Activated effector memory CD4-positive, alpha-beta T cell treated with Interleukin-2 at 50 U/mL for 16 hours (primary cell): ENCODE data around the gene DALRD3.

Experiments
- DNase-seq: peaks from one replicate; pipeline ENCODE4 v3.0.0-alpha.2; 2020

The DALRD3 gene

DNA sequence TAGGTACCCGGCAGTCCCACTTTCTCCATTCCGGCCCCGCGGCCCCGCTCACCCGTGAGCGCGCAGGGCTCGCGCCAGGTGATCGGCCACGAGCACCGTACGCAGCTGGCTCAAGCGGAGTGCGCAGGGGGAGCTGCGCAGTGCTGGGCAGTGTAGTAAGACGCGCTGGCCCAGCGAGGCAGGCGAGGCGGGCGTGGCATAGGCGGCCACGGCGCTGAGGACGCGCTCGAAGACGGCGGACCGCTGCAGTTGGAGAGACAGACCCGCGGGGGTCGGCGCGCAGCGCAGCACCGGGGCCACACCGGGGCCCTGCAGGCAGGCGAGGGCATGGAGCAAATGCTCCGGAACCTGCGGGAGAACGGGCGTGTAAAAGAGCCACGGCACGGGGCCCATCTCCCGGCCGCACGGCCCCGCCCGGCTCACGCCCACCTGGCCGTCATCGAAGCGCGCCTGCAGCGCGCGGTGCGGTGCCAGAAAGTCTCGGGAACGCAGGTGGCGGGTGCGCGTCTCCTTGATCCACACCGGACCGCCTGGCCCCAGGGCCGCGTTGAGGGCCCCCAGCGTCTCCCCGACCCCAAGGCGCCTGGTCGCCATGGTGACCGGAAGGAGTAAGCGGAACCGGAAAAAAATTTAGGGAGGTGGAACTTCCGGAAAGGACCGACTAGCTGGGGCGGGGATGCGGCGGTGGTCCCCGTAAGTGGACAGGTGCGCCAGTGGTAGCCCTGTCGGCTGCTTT, at the start of gene DALRD3:
Gene DALRD3 (minus strand): TSS at position 610 of the 736 bp plus-strand sequence. CDS start 16 bp downstream, at position 594.
- DNase-seq, result peak; percentile 43

DNA sequence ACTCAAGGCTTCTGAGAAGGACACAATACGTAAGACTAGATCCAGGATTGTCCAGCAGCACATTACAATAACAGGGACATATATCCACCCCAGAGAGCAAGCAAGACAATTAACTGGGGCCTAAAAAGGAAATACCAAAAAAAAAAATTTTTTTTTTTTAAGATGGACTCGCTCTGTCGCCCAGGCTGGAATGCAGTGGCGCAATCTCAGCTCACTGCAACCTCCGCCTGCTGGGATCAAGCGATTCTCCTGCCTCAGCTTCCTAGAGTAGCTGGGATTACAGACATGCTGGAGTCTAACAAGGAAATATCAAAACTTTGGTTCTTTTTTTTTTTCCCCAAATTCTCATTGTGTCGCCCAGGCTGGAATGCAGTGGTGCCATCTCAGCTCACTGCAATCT, 39.6 kb upstream of the DALRD3 start:
- DNase-seq, result no peak

- no peak for DNase-seq
Measured at GRCh38 chr3:49057268-49057667, 38.9 kb upstream of the DALRD3 start.

GRCh38 chr3:49054344-49054862, 36.0 kb upstream of the DALRD3 start:
- DNase-seq, result no peak

DNA sequence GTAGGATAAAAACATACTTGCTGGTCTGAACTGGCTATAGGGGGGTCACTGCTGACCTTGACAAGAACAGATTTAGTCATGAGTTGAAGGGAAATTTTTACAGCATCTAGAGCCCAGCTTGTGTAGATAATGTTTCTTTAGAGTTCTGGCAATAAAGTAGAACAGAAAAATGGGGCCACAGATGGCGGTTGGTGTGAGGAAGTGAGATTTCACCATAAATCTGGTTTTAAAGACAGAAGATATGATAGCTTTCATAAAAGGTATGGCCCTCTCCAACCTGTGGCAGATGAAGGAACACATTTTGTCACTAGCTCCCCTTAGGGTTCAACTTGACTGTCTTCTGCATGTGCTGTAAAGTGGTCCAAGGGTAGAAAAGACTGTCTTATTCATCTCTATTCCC, 35.2 kb upstream of the DALRD3 start:
- DNase-seq, result no peak

- no peak for DNase-seq
Measured at GRCh38 chr3:49035281-49035680, 16.9 kb upstream of the DALRD3 start.

GRCh38 chr3:49034650-49035049, 16.3 kb upstream of the DALRD3 start:
- DNase-seq, result no peak

GRCh38 chr3:49032646-49033304, 14.4 kb upstream of the DALRD3 start:
- DNase-seq, result no peak

GRCh38 chr3:49030321-49030720, 11.9 kb upstream of the DALRD3 start:
- DNase-seq, result no peak

DNA sequence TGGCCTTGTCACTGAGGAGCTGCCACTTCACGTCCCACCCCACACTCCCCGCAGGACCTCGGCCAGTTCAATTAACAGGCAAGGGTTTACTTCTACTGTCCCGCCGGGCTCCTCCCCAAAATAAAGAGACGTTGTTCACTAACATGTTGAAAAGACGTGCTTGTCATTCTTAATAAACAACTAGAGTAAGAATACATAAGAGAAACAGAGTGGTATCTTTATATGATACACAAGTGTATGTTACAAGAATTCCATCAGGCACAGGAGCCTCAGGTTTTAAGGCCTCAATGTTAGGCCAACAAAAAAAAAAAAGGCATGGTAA, 11.1 kb upstream of the DALRD3 start:
- no peak for DNase-seq

DNA sequence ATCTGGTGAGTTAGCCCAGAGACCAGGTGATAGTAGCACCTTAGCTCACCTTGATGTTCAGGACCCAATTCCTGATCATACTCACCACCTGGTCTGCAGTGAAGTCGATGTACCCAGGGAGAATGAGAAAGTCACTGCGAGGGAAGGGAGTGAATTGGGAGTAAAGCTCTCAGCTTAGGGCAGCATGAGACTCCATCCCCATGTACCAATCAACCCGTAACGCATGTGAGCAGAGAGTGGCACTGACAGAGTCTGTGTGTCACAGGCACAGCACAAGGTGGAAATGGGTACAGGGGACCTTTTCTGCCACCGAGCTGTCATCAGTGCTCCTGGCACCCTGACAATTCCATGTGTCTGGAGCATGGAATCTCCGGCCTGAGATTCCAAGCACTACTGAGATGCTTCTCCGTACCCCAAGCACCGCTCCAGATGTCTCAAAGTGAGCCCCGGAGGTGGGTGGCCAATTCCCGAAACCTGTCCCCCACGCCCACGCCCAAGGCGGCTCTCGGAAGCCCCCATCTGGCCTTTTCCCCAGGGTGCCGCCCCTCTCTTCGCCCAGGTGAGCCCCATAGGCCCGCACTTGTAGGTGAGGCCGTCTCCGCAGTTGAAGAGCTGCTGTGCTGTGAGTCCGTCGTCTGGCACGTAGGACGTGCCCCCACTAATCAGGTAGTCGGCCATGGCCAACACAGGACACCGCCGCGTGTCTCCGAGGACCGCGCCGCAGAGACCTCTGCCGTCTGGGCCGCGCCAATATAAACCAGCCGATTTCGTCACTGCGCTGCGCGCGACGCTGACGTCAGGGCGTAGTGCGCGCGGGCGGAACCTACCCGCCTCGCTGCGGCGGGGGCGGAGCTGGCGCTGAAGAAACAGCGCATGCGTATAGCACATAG, 10.5 kb upstream of the DALRD3 start, which contains the start of gene IMPDH2:
Gene IMPDH2 (minus strand): TSS at position 726 of the 890 bp plus-strand sequence. CDS start 48 bp downstream, at position 678.
- DNase-seq, result peak; percentile 87

GRCh38 chr3:49028298-49028672, 9.9 kb upstream of the DALRD3 start:
- no peak for DNase-seq

DNA sequence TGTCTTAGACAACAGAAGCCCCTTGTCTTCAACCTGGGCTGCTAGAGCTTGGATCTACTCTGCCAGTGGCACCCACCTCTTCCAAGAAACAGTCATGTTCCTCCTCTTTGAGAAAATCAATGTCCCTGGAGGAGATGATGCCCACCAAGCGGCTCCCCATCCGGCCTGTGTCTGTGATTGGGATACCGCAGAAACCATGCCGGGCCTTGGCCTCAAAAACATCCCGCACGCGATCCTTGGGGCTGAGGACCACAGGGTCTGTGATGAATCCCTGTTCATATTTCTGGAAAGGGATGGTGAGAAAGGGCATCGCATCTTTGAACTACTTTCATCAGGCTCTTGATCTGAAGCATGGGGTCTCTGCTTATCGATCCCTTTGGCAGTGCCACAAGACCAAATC, 9.3 kb upstream of the DALRD3 start:
- no peak for DNase-seq

GRCh38 chr3:49026536-49026935, 8.2 kb upstream of the DALRD3 start:
- no peak for DNase-seq

- DNase-seq, result no peak
Measured at GRCh38 chr3:49025793-49026520, 7.6 kb upstream of the DALRD3 start.

GRCh38 chr3:49025005-49025792, 6.8 kb upstream of the DALRD3 start:
- DNase-seq, result no peak

DNA sequence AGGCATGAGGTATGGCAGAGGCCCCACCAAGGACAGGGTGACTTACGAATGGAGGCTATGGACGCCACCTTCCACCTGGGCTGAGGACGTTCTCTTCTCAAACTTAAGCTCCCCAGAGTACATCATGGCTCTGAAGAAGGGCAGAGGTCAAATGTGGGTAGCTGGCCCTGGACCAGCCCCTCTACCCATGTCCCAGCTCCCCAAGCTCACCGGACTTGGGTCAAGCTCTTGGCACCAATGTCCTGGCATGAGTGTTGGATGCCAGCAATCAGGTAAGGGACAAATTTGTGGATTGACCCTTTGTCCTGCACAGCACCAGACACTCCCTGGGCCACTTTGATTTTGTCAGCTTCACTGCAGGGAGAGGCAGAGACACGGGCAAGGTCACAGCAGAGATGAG, 6.1 kb upstream of the DALRD3 start:
- no peak for DNase-seq

DNA sequence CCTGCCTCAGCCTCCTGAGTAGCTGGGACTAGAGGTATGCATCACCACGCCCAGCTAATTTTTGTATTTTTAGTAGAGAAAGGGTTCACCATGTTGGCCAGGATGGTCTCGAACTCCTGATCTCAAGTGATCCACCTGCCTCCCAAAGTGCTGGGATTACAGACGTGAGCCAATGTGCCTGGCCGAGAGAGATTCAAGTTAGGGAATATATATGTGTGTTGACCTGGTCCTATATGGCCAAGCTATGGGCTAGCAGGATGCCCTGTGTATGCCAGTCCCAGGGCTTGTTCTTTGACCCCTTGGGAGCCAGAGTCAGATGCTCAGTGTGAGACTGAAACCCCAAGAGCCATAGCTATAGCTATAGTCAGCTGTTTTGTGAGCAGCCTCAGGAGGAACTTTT, 5.4 kb upstream of the DALRD3 start:
- DNase-seq, result no peak

DNA sequence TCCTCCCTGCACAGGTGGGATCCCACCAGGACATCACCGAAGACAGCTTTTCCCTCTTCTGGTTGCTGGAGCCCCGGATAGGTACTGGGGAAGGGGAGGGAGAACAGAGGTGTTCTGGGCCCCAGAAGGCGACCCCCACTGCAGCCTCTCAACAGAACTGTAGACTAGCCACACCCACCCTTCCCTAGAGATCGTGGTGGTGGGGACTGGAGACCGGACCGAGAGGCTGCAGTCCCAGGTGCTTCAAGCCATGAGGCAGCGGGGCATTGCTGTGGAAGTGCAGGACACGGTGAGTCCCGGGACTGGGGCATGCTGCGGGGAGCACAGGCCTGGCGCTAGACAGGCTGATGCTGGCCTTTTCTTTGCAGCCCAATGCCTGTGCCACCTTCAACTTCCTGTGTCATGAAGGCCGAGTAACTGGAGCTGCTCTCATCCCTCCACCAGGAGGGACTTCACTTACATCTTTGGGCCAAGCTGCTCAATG, 4.3 kb upstream of the DALRD3 start:
- no peak for DNase-seq

DNA sequence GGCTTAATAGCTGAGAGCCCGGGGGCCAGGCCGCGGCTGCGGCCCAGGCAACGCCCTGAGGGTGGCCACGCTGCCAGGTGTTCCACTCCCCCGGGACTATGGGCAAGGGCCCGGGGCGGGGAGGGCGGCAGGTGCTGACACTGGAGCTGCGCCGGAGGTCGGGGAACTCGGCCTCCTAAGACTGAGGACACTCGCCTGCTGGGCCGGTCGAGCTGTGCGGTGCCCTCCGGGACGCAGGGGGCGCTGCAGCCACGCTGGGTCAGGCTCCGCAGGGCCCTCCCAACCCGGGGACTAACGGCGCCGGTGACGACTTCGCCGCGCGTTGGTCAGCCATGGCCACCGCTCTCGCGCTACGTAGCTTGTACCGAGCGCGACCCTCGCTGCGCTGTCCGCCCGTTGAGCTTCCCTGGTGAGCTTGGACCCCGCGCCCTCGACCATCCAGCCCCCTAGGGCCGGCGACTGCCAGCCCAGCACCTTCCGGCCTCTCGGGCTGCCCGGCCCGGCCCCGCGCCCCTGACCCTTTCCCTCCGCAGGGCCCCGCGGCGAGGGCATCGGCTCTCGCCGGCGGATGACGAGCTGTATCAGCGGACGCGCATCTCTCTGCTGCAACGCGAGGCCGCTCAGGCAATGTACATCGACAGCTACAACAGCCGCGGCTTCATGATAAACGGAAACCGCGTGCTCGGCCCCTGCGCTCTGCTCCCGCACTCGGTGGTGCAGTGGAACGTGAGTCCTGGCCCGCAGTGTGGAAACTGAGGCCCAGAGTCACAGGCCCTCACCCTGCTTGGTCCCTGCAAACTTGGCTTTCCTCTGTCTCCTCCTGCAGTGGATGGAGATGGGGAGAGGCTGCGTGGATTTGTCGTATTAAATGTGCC, 3.7 kb upstream of the DALRD3 start, which contains the start of gene NDUFAF3:
Gene NDUFAF3 (plus strand): TSS at position 309 of the 875 bp plus-strand sequence. CDS start 24 bp downstream, at position 333.
- DNase-seq, result peak; percentile 88
